H9 (cell line): Measurements from ENCODE around the gene OFD1. TPM values are rescaled to one million over a fixed set of nuclear protein-coding genes. Genes with fewer than 3 reads are reported as not detected.

Experiments used
- DNase-seq: peaks from one replicate; pipeline ENCODE4 v3.0.0-alpha.2; 2017
- H2AFZ ChIP-seq: one replicate; pipeline ENCODE4 v1.6.1; 2013; ENCODE audit warnings: mild to moderate bottlenecking, low read length, control low read depth, moderate library complexity
- H2AK5ac ChIP-seq: 2 replicates; pipeline ENCODE4 v1.6.1; 2013; ENCODE audit warnings: low read length, control low read depth, mixed read lengths; ENCODE audit not compliant: insufficient read length
- H2BK120ac ChIP-seq: one replicate; pipeline ENCODE4 v1.6.1; 2013; ENCODE audit warnings: low read depth, mild to moderate bottlenecking, low read length, control low read depth, inconsistent platforms; ENCODE audit not compliant: poor library complexity, severe bottlenecking
- H2BK12ac ChIP-seq: 2 replicates; pipeline ENCODE4 v1.6.1; 2013; ENCODE audit warnings: low read length, control low read depth, mixed read lengths, low read depth; ENCODE audit not compliant: insufficient read length
- H2BK15ac ChIP-seq: 2 replicates; pipeline ENCODE4 v1.6.1; 2013; ENCODE audit warnings: low read depth, low read length, control low read depth
- H2BK20ac ChIP-seq: one replicate; pipeline ENCODE4 v1.6.1; 2013; ENCODE audit warnings: low read depth, mild to moderate bottlenecking, low read length, control low read depth, inconsistent platforms; ENCODE audit not compliant: poor library complexity, severe bottlenecking
- H2BK5ac ChIP-seq: 2 replicates; pipeline ENCODE4 v1.6.1; 2013; ENCODE audit warnings: low read length, control low read depth, mixed read lengths; ENCODE audit not compliant: insufficient read length
- H3K14ac ChIP-seq: 2 replicates; pipeline ENCODE4 v1.6.1; 2013; ENCODE audit warnings: low read length, control low read depth; ENCODE audit not compliant: insufficient read depth
- H3K18ac ChIP-seq: 2 replicates; pipeline ENCODE4 v1.6.1; 2013; ENCODE audit warnings: low read depth, mild to moderate bottlenecking, mixed read lengths, low read length, control low read depth; ENCODE audit not compliant: insufficient read length
- H3K23ac ChIP-seq: 2 replicates; pipeline ENCODE4 v1.6.1; 2013; ENCODE audit warnings: low read length, control low read depth, mixed read lengths, low read depth; ENCODE audit not compliant: insufficient read length
- H3K23me2 ChIP-seq: 2 replicates; pipeline ENCODE4 v1.6.1; 2013; ENCODE audit warnings: low read depth, mild to moderate bottlenecking, mixed read lengths, low read length, control low read depth; ENCODE audit not compliant: insufficient read length, poor library complexity, severe bottlenecking
- H3K27ac ChIP-seq: 2 replicates; pipeline ENCODE4 v1.5.1; 2013; ENCODE audit warnings: low read length, control low read depth, mixed read lengths, low read depth; ENCODE audit not compliant: insufficient read length
- H3K27me3 ChIP-seq: 2 replicates; pipeline ENCODE4 v1.6.1; 2013; ENCODE audit warnings: low read length, control low read depth, inconsistent platforms; ENCODE audit not compliant: insufficient read depth
- H3K4ac ChIP-seq: 2 replicates; pipeline ENCODE4 v1.6.1; 2013; ENCODE audit warnings: low read depth, mild to moderate bottlenecking, control low read depth, inconsistent platforms, low read length, moderate library complexity
- H3K4me1 ChIP-seq: 2 replicates; pipeline ENCODE4 v1.6.1; 2013; ENCODE audit warnings: low read length, control low read depth, inconsistent platforms; ENCODE audit not compliant: insufficient read depth
- H3K4me2 ChIP-seq: 2 replicates; pipeline ENCODE4 v1.6.1; 2013; ENCODE audit warnings: low read length, control low read depth, mixed read lengths; ENCODE audit not compliant: insufficient read length, insufficient read depth
- H3K56ac ChIP-seq: 2 replicates; pipeline ENCODE4 v1.6.1; 2013; ENCODE audit warnings: low read depth, mild to moderate bottlenecking, mixed read lengths, low read length, control low read depth; ENCODE audit not compliant: insufficient read length
- H3K79me1 ChIP-seq: 2 replicates; pipeline ENCODE4 v1.6.1; 2013; ENCODE audit warnings: low read depth, mild to moderate bottlenecking, moderate library complexity, low read length, control low read depth, inconsistent platforms; ENCODE audit not compliant: insufficient read depth, poor library complexity, severe bottlenecking
- H3K79me2 ChIP-seq: 2 replicates; pipeline ENCODE4 v1.6.1; 2013; ENCODE audit warnings: low read length, control low read depth, inconsistent platforms; ENCODE audit not compliant: insufficient read depth
- H3K9ac ChIP-seq: 2 replicates; pipeline ENCODE4 v1.6.1; 2013; ENCODE audit warnings: low read length, control low read depth, mixed read lengths; ENCODE audit not compliant: insufficient read length; ENCODE audit errors: extremely low read depth
- H3K9me3 ChIP-seq: one replicate; pipeline ENCODE4 v1.6.1; 2013; ENCODE audit warnings: low read depth, low read length, inconsistent platforms; ENCODE audit not compliant: control insufficient read depth
- H3T11ph ChIP-seq: one replicate; pipeline ENCODE4 v1.6.1; 2013; ENCODE audit warnings: mild to moderate bottlenecking, low read length, control low read depth, inconsistent platforms
- H4K20me1 ChIP-seq: one replicate; pipeline ENCODE4 v1.6.1; 2013; ENCODE audit not compliant: control insufficient read depth, insufficient read length, insufficient read depth
- H4K5ac ChIP-seq: 2 replicates; pipeline ENCODE4 v1.6.1; 2013; ENCODE audit warnings: low read depth, mild to moderate bottlenecking, mixed read lengths, low read length, control low read depth; ENCODE audit not compliant: insufficient read length
- H4K8ac ChIP-seq: replicated peaks from 2 replicates; pipeline ENCODE4 v1.6.1; 2013; ENCODE audit warnings: low read length, control low read depth, mixed read lengths, low read depth; ENCODE audit not compliant: insufficient read length
- H4K91ac ChIP-seq: 2 replicates; pipeline ENCODE4 v1.6.1; 2013; ENCODE audit warnings: low read depth, mild to moderate bottlenecking, moderate library complexity, mixed read lengths, low read length, control low read depth; ENCODE audit not compliant: insufficient read length
- H3K27ac Mint-ChIP-seq, 3 experiments: 2 replicates in 2 of 3; 3 replicates in 1 of 3; pipeline ENCODE4 v1.8.0; 2020 to 2021; ENCODE audit warnings: mixed read lengths in 3 of 3, mild to moderate bottlenecking in 1 of 3, moderate library complexity in 1 of 3
- H3K27me3 Mint-ChIP-seq: 2 replicates; pipeline ENCODE4 v1.8.0; 2021; ENCODE audit warnings: low read depth, mild to moderate bottlenecking, moderate library complexity, mixed read lengths
- H3K36me3 Mint-ChIP-seq, 3 experiments: 2 replicates in 2 of 3; 3 replicates in 1 of 3; pipeline ENCODE4 v1.8.0; 2020 to 2021; ENCODE audit warnings: low read depth in 3 of 3, mixed read lengths in 3 of 3; ENCODE audit not compliant: insufficient read depth in 1 of 3
- H3K4me1 Mint-ChIP-seq, 2 experiments: 2 replicates each; pipeline ENCODE4 v1.8.0; 2020; ENCODE audit warnings: mixed read lengths in 2 of 2
- H3K4me3 Mint-ChIP-seq, 2 experiments: 2 replicates in 1 of 2; 3 replicates in 1 of 2; pipeline ENCODE4 v1.8.0; 2020 to 2021; ENCODE audit warnings: mild to moderate bottlenecking in 2 of 2, mixed read lengths in 2 of 2, moderate library complexity in 1 of 2
- H3K9me3 Mint-ChIP-seq, 2 experiments: 2 replicates in 1 of 2; 3 replicates in 1 of 2; pipeline ENCODE4 v1.8.0; 2020; ENCODE audit warnings: mild to moderate bottlenecking in 2 of 2, mixed read lengths in 2 of 2, moderate library complexity in 1 of 2
- CTCF ChIP-seq: fragments of 200-600 bp; sonication (generic); conservative IDR thresholded peaks from 3 replicates; pipeline ENCODE4 v1.8.0; 2021; ENCODE audit warnings: antibody characterized with exemption, mild to moderate bottlenecking
- WGBS: extraction: QIAGEN DNeasy Blood & Tissue Kit; methylation state at CpG from one replicate; pipeline ENCODE4 v1.1.7; 2013; ENCODE audit warnings: missing lambda C conversion rate, low lambda C conversion rate, mixed read lengths; ENCODE audit not compliant: insufficient read length; ENCODE audit errors: extremely low coverage; 5-methylcytosine and 5-hydroxymethylcytosine counted together
- total RNA-seq: library from RNA; stranded (reverse); gene quantifications from 2 replicates; pipeline ENCODE4 v1.2.1, GENCODE V29; 2021

OFD1 gene
- total RNA-seq, 1 experiment from 2014 or later = 36.0 TPM

GRCh38 chrX:13759152-13759718, 24.7 kb downstream of the OFD1 start:
- no peak overlapping the region for H2BK5ac ChIP-seq
- H3K18ac ChIP-seq = no peak overlapping the region
- Mint-ChIP-seq H3K27me3 (no peaks in the 10 kb centered on the region), H3K27ac (peak overlapping the region in 1 of 3 experiments; percentile 21; a peak in 1 of 7 replicates), H3K4me1 (peaks cover 33 to 49% of the 10 kb centered on the region in 2 experiments), H3K36me3 (peaks cover 0 to 67% (median 29%) of the 10 kb centered on the region in 3 experiments; a peak in 6 of 7 replicates), H3K4me3 (no peak overlapping the region), H3K9me3 (peaks cover 13 to 29% of the 10 kb centered on the region in 2 experiments)
- H3K79me1 ChIP-seq = no peaks in the 10 kb centered on the region
- H2BK20ac ChIP-seq = no peak overlapping the region
- no peak overlapping the region for H3K27ac ChIP-seq
- H3K56ac ChIP-seq = no peak overlapping the region
- no peak overlapping the region for H4K5ac ChIP-seq
- no peak overlapping the region for H4K8ac ChIP-seq
- H2BK12ac ChIP-seq = no peak overlapping the region
- no peak overlapping the region for H3K4me2 ChIP-seq
- WGBS = no CpG with 5 or more reads among the region's 8 CpGs
- H3T11ph ChIP-seq = no peak overlapping the region
- H3K9me3 ChIP-seq = no peaks in the 10 kb centered on the region
- no peaks in the 10 kb centered on the region for H3K23me2 ChIP-seq
- H3K4ac ChIP-seq = no peak overlapping the region
- peaks cover 8% of the 10 kb centered on the region; the same call in 1 of the 2 replicates for H3K4me1 ChIP-seq
- H3K27me3 ChIP-seq = no peaks in the 10 kb centered on the region; the same call in 1 of the 2 replicates
- no peak overlapping the region for H2BK120ac ChIP-seq
- H3K14ac ChIP-seq = no peak overlapping the region
- DNase-seq = no peak
- H2BK15ac ChIP-seq = no peak overlapping the region
- no peak overlapping the region for H2AK5ac ChIP-seq
- no peak overlapping the region for H3K23ac ChIP-seq
- H3K9ac ChIP-seq = no peak overlapping the region
- H3K79me2 ChIP-seq = no peaks in the 10 kb centered on the region
- no peak overlapping the region for H2AFZ ChIP-seq
- no peak for TF ChIP-seq CTCF
- no peaks in the 10 kb centered on the region for H4K20me1 ChIP-seq
- no peak overlapping the region for H4K91ac ChIP-seq
